M059J (cell line): Measurements from ENCODE around the gene EHMT2. TPM values are rescaled to one million over a fixed set of nuclear protein-coding genes. Genes with fewer than 3 reads are reported as not detected.
A peak's percentile ranks its signal among the peaks of the same experiment; 100 is the strongest.
"Not testable (repeated sequence)": the region's sequence is repeated elsewhere in the genome, so short reads cannot be mapped to it uniquely, and the experiment has no call there.

Source experiments
- DNase-seq: peaks from one replicate; pipeline ENCODE4 v3.0.0-alpha.2; 2012; ENCODE audit warnings: low read depth
- total RNA-seq: library from RNA; depleted of rRNA; stranded (reverse); fragments of >200 nt; shearing (Covaris generic); gene quantifications from 2 replicates; pipeline ENCODE4 v1.2.3, GENCODE V29; 2014; rRNA removed

Gene EHMT2
- total RNA-seq, 1 experiment from 2014 or later = 73.4 TPM

- not testable (repeated sequence) for DNase-seq
These were observed 57.7 kb downstream of the EHMT2 start for GRCh38 chr6:31839779-31840126.

GRCh38 chr6:31838968-31839367 lies 58.5 kb downstream of the EHMT2 start:
- DNase-seq = no peak

- not testable (repeated sequence) for DNase-seq
These were observed 59.4 kb downstream of the EHMT2 start for GRCh38 chr6:31838114-31838553.

GRCh38 chr6:31837369-31838113 lies 60.0 kb downstream of the EHMT2 start:
- DNase-seq = no peak

GRCh38 chr6:31836474-31837368 lies 60.8 kb downstream of the EHMT2 start:
- peak; percentile 45 for DNase-seq

DNA sequence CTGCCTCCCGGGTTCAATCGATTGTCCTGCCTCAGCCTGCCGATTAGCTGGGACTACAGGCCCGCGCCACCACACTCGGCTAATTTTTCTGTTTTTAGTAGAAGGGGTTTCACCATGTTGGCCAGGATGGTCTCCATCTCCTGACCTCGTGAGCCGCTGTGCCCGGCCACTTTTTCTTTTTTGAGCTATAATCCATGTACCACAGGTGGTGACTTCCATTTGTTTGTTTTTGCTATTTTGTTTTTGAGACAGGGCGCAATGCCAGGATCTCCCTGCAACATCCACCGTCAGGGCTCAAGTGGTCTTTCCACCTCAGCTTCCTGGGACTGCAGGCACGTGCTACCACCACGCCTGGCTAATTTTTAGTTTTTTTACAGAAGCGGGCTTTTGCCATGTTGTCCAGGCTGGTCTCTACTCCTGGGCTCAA lies 61.4 kb downstream of the EHMT2 start:
- DNase-seq = no peak

GRCh38 chr6:31834367-31835250 lies 62.9 kb downstream of the EHMT2 start:
- DNase-seq = peak; percentile 92

DNA sequence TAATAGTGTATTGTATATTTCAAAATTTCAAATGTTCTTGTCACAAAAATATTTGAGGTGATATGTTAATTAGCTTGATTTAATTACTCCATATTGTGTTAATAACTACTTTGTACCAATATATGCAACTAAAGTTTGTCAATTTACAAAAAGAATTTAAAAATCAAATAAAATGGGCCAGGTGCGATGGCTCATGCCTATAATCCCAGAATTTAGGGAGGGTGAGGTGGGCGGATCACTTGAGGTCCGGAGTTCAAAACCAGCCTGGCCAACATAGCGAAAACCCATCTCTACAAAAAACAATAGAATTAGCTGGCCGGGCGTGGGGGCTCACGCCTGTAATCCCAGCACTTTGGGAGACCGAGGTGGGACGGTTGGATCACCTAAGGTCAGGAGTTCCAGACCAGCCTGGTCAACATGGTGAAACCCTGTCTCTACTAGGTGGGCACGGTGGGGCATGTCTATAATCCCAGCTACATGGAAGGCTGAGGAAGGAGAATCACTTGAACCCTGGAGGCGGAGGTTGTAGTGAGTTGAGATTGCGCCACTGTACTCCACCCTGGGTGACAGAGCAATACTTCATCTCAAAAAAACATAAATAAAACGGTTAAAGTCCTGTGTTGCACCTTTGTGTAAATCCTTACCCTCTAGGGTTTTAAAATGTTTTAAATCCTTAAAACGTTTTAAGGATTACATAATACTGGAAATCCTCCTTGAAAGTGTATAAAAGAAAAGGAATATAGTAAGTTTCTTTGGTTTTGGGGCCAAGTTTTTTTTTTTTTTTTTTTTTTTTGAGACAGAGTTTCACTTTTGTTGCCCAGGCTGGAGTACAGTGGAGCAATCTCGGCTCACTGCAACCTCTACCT lies 65.9 kb downstream of the EHMT2 start:
- DNase-seq = peak; percentile 15

DNA sequence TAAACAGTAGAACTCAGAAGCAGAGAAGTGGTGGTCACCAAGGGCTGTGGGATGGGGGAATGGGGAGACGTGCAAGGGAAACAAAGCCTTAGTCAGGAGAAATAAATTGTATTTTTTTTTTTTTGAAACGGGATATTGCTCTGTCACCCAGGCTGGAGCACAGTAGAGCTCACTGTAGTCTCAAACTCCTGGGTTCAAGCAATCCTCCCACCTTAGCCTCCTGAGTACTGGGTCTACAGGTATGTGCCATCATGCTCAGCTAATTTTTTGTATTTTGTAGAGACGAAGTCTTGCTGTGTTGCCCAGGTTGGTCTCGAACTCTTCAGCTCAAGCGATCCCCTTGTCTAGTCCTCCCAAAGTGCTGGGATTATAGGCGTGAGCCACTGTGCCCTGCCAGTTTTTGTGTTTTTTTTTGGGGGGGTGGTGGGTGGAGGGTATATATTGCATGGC lies 66.6 kb downstream of the EHMT2 start:
- DNase-seq = no peak

Other genes starting within 250 kb of the EHMT2 start
- 194 and 317 TPM in 2 replicates for gene BAG6, start 245.0 kb downstream of the EHMT2 start, total RNA-seq
- 3.7 and 6.9 TPM in 2 replicates for gene APOM, start 241.8 kb downstream of the EHMT2 start, total RNA-seq
- gene C6orf47, start 236.9 kb downstream of the EHMT2 start, total RNA-seq = 29.9 and 37.5 TPM in 2 replicates
- 17.7 and 31.6 TPM in 2 replicates for gene GPANK1, start 232.7 kb downstream of the EHMT2 start, total RNA-seq
- 645 and 1,183 TPM in 2 replicates for gene CSNK2B, start 231.6 kb downstream of the EHMT2 start, total RNA-seq
- 0.10 and 1.1 TPM in 2 replicates for gene LY6G5B, start 227.7 kb downstream of the EHMT2 start, total RNA-seq
- 2.0 and 2.5 TPM in 2 replicates for gene LY6G5C, start 216.6 kb downstream of the EHMT2 start, total RNA-seq
- 37.0 and 51.9 TPM in 2 replicates for gene ABHD16A, start 194.4 kb downstream of the EHMT2 start, total RNA-seq
- not detected in 2 replicates for gene LY6G6F, start 190.8 kb downstream of the EHMT2 start, total RNA-seq
- gene LY6G6D, start 182.3 kb downstream of the EHMT2 start, total RNA-seq = not detected in 2 replicates
- gene LY6G6C, start 176.0 kb downstream of the EHMT2 start, total RNA-seq = not detected in 2 replicates
- not detected in 2 replicates for gene MPIG6B, start 174.3 kb downstream of the EHMT2 start, total RNA-seq
- gene DDAH2, start 168.4 kb downstream of the EHMT2 start, total RNA-seq = 75.1 and 90.7 TPM in 2 replicates
- gene CLIC1, start 161.2 kb downstream of the EHMT2 start, total RNA-seq = 1,686 and 1,715 TPM in 2 replicates
- 12.8 and 19.4 TPM in 2 replicates for gene MSH5, start 157.7 kb downstream of the EHMT2 start, total RNA-seq
- 1.7 TPM in 1 of 2 replicates, not detected in the other for gene SAPCD1, start 135.0 kb downstream of the EHMT2 start, total RNA-seq
- 0.94 and 1.8 TPM in 2 replicates for gene VWA7, start 120.4 kb downstream of the EHMT2 start, total RNA-seq
- 33.1 and 51.2 TPM in 2 replicates for gene VARS1, start 101.9 kb downstream of the EHMT2 start, total RNA-seq
- gene LSM2, start 90.7 kb downstream of the EHMT2 start, total RNA-seq = 162 and 306 TPM in 2 replicates
- gene HSPA1L, start 82.4 kb downstream of the EHMT2 start, total RNA-seq = 0.30 and 2.5 TPM in 2 replicates
- 163 and 238 TPM in 2 replicates for gene HSPA1A, start 82.2 kb downstream of the EHMT2 start, total RNA-seq
- gene HSPA1B, start 70.0 kb downstream of the EHMT2 start, total RNA-seq = 185 and 359 TPM in 2 replicates
- gene NEU1, start 34.9 kb downstream of the EHMT2 start, total RNA-seq = 210 and 218 TPM in 2 replicates
- 0.20 TPM in 1 of 2 replicates, not detected in the other for gene SLC44A4, start 18.7 kb downstream of the EHMT2 start, total RNA-seq
- 0.76 and 2.3 TPM in 2 replicates for gene ZBTB12, start 4.4 kb upstream of the EHMT2 start, total RNA-seq
- 2.9 and 3.3 TPM in 2 replicates for gene C2, start 30.0 kb upstream of the EHMT2 start, total RNA-seq
- 7.8 and 8.4 TPM in 2 replicates for gene CFB, start 48.4 kb upstream of the EHMT2 start, total RNA-seq
- gene NELFE, start 61.3 kb upstream of the EHMT2 start, total RNA-seq = 201 and 228 TPM in 2 replicates
- 60.4 and 72.3 TPM in 2 replicates for gene SKIC2, start 61.5 kb upstream of the EHMT2 start, total RNA-seq
- 26.8 and 33.3 TPM in 2 replicates for gene DXO, start 74.4 kb upstream of the EHMT2 start, total RNA-seq
- 4.1 and 5.6 TPM in 2 replicates for gene C4A, start 84.4 kb upstream of the EHMT2 start, total RNA-seq
- 3.0 and 3.1 TPM in 2 replicates for gene C4B, start 117.1 kb upstream of the EHMT2 start, total RNA-seq
- gene CYP21A2, start 140.7 kb upstream of the EHMT2 start, total RNA-seq = not detected in 2 replicates
- gene TNXB, start 211.6 kb upstream of the EHMT2 start, total RNA-seq = 0.10 TPM in 1 of 2 replicates, not detected in the other
- gene ATF6B, start 230.5 kb upstream of the EHMT2 start, total RNA-seq = 25.3 and 30.3 TPM in 2 replicates
- gene FKBPL, start 232.6 kb upstream of the EHMT2 start, total RNA-seq = 10.2 and 14.5 TPM in 2 replicates